Natural killer cell (primary cell): Measurements from ENCODE around the gene HOXB5. TPM values are rescaled to one million over a fixed set of nuclear protein-coding genes. Genes with fewer than 3 reads are reported as not detected.

Source experiments
- ATAC-seq, 3 donors: fragments of 150-1000 bp in 2 of 3; fragments of 200-7000 bp in 1 of 3; cut with Tn5 transposase; 1 replicate in 1 of 3; 2 replicates in 2 of 3; pipeline ENCODE4 v1.10.0; 2021; ENCODE audit warnings: mild to moderate bottlenecking in 2 of 3, moderate library complexity in 2 of 3
- DNase-seq, 2 donors: peaks; one replicate each; pipeline versions ENCODE4 v3.0.0 to v3.0.0-alpha.2; 2013 to 2021; ENCODE audit warnings: mixed read lengths in 1 of 2
- H3K27ac ChIP-seq: one replicate; pipeline ENCODE4 v1.5.1; 2013; ENCODE audit warnings: mild to moderate bottlenecking, low read length
- H3K27me3 ChIP-seq: one replicate; pipeline ENCODE4 v1.6.1; 2013; ENCODE audit warnings: low read length; ENCODE audit not compliant: control insufficient read depth, insufficient read depth
- H3K36me3 ChIP-seq: one replicate; pipeline ENCODE4 v1.6.1; 2013; ENCODE audit warnings: low read length; ENCODE audit not compliant: control insufficient read depth, insufficient read depth
- H3K4me1 ChIP-seq: one replicate; pipeline ENCODE4 v1.6.1; 2013; ENCODE audit warnings: low read length; ENCODE audit not compliant: control insufficient read depth, insufficient read depth
- H3K4me3 ChIP-seq: one replicate; pipeline ENCODE4 v1.5.1; 2013; ENCODE audit warnings: low read length
- H3K9me3 ChIP-seq: one replicate; pipeline ENCODE4 v1.6.1; 2013; ENCODE audit warnings: low read length; ENCODE audit not compliant: control insufficient read depth, insufficient read depth
- H3K27ac Mint-ChIP-seq, 2 donors: one replicate each; pipeline ENCODE4 v1.8.0; 2022; ENCODE audit warnings: mild to moderate bottlenecking in 2 of 2, mixed read lengths in 2 of 2, moderate library complexity in 1 of 2
- H3K27me3 Mint-ChIP-seq, 2 donors: one replicate each; pipeline ENCODE4 v1.8.0; 2022; ENCODE audit warnings: low read depth in 2 of 2, mixed read lengths in 2 of 2
- H3K36me3 Mint-ChIP-seq: one replicate; pipeline ENCODE4 v1.8.0; 2022; ENCODE audit warnings: mixed read lengths
- H3K4me1 Mint-ChIP-seq, 2 donors: one replicate each; pipeline ENCODE4 v1.8.0; 2022; ENCODE audit warnings: mixed read lengths in 2 of 2
- H3K4me3 Mint-ChIP-seq: one replicate; pipeline ENCODE4 v1.8.0; 2022; ENCODE audit warnings: mild to moderate bottlenecking, moderate library complexity, mixed read lengths
- H3K9me3 Mint-ChIP-seq, 2 donors: one replicate each; pipeline ENCODE4 v1.8.0; 2022; ENCODE audit warnings: mixed read lengths in 2 of 2
- CTCF ChIP-seq: fragments of 200-600 bp; IDR thresholded peaks from one replicate; pipeline ENCODE4 v1.8.0; 2022; ENCODE audit warnings: antibody characterized with exemption
- WGBS: methylation state at CpG from one replicate; pipeline ENCODE4 v1.1.7; 2013; ENCODE audit warnings: missing lambda C conversion rate; ENCODE audit not compliant: insufficient coverage; 5-methylcytosine and 5-hydroxymethylcytosine counted together
- intact Hi-C: fragments of 100-400 bp; cut with micrococcal nuclease; formaldehyde crosslinking; loops from one replicate; pipeline ENCODE4 v1.14.2; 2022
- total RNA-seq, 4 donors: library from RNA; stranded (reverse); fragments of 120-200 nt in 1 of 4; gene quantifications; one replicate each; pipeline versions ENCODE4 v1.2.3 to v1.2.4, GENCODE V29; 2013 to 2022

HOXB5 gene
- total RNA-seq, 3 donors from 2014 or later (not counting 1 experiment from before 2014, with no cell fraction given): not detected

- no peaks in the 10 kb centered on the region for H3K9me3 Mint-ChIP-seq
- Histone ChIP-seq H3K36me3 (no peaks in the 10 kb centered on the region), H3K27ac (no peak overlapping the region), H3K9me3 (no peaks in the 10 kb centered on the region), H3K27me3 (no peaks in the 10 kb centered on the region), H3K4me1 (peaks cover 29% of the 10 kb centered on the region), H3K4me3 (no peak overlapping the region)
- H3K4me1 Mint-ChIP-seq: peaks cover 37 to 47% of the 10 kb centered on the region in 2 donors
- H3K36me3 Mint-ChIP-seq: no peaks in the 10 kb centered on the region
- ATAC-seq (no peak), DNase-seq (no peak)
- no peak overlapping the region for H3K4me3 Mint-ChIP-seq
- WGBS: 96% methylated on average over 2 of the region's 2 CpGs
- peaks cover 0 to 17% of the 10 kb centered on the region in 2 donors for H3K27me3 Mint-ChIP-seq
- no peak overlapping the region for H3K27ac Mint-ChIP-seq
- intact Hi-C loops: no loop called here
- TF ChIP-seq CTCF: no peak
Observed at GRCh38 chr17:48558831-48559121, 34.8 kb downstream of the HOXB5 start.

- no peak for ATAC-seq
- H3K4me1 Mint-ChIP-seq: peaks cover 37 to 50% of the 10 kb centered on the region in 2 donors
- peak overlapping the region; percentile 2 for H3K4me3 Mint-ChIP-seq
- 93% methylated on average over 11 of the region's 13 CpGs for WGBS
- Histone ChIP-seq H3K4me3 (no peak overlapping the region), H3K4me1 (peaks cover 29% of the 10 kb centered on the region), H3K27ac (no peak overlapping the region), H3K9me3 (no peaks in the 10 kb centered on the region), H3K27me3 (no peaks in the 10 kb centered on the region), H3K36me3 (no peaks in the 10 kb centered on the region)
- DNase-seq: no peak
- intact Hi-C loops: no loop called here
- H3K27me3 Mint-ChIP-seq: peaks cover 0 to 17% of the 10 kb centered on the region in 2 donors
- no peak for TF ChIP-seq CTCF
- H3K27ac Mint-ChIP-seq: peak overlapping the region in 1 of 2 donors; percentile 30
- H3K36me3 Mint-ChIP-seq: no peaks in the 10 kb centered on the region
- H3K9me3 Mint-ChIP-seq: no peaks in the 10 kb centered on the region
Observed at GRCh38 chr17:48558057-48558830, 35.3 kb downstream of the HOXB5 start.

DNA sequence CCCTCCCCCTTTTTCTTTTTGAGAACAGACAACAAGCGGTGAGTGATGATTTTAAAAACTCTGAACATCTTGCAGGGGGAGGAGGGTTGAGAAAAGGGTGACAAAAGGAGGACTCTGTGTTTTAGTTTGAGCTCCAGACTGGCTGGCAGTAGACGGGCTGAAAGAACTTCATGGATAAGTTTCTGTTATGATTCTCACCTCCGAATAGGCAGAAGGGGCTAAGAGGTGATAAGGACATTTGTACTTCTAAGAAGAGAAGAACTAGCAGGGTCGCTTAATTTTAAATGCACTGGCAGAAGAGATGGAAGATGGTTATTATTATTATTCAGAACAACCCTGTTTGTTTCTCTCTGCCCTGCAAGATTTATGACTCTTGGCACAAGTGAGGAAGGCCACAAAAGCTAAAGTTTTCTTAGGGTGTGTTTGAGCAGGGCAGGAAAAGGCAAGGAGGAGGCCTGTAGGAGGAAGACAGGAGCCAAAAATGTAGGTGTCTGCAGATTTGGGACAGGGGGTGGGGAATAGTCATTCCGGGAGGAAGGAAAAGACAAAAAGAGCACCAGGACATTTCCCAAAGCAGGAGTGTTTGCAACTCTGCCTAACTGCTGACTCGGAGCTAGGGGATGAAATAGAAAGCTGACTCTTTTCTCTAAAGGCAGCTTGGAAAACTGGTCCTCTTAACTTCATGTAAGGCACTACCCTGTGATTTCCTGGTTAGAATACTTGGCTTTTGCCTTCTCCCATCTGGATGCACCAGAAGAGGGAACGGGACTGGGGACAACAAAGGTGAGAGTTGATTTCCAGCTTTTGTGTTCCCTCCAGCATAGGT, 36.8 kb downstream of the HOXB5 start:
- no peak for TF ChIP-seq CTCF
- Mint-ChIP-seq H3K27me3 (peaks cover 0 to 17% of the 10 kb centered on the region in 2 donors), H3K27ac (no peak overlapping the region), H3K9me3 (no peaks in the 10 kb centered on the region), H3K36me3 (no peaks in the 10 kb centered on the region), H3K4me3 (peak overlapping the region; percentile 76), H3K4me1 (peaks cover 29 to 43% of the 10 kb centered on the region in 2 donors)
- Histone ChIP-seq H3K9me3 (no peaks in the 10 kb centered on the region), H3K27me3 (no peaks in the 10 kb centered on the region), H3K4me1 (peaks cover 22% of the 10 kb centered on the region), H3K27ac (no peak overlapping the region), H3K4me3 (no peak overlapping the region), H3K36me3 (no peaks in the 10 kb centered on the region)
- intact Hi-C loops: no loop called here
- DNase-seq (no peak), ATAC-seq (no peak)
- WGBS: 87% methylated on average over 5 of the region's 7 CpGs
